AG04450 (cell line): Measurements from ENCODE around the gene CFAP46. TPM values are rescaled to one million over a fixed set of nuclear protein-coding genes. Genes with fewer than 3 reads are reported as not detected.

Source experiments
- CTCF ChIA-PET: fragments of 300-600, 350-600 bp; formaldehyde crosslinking; extraction: SDS; loops from one replicate; lab custom pipeline; 2022; ENCODE audit warnings: antibody characterized with exemption, inconsistent platforms; lab: Charles Lee
- POLR2A ChIA-PET: fragments of 350-600 bp; formaldehyde crosslinking; extraction: SDS; loops from one replicate; lab custom pipeline; 2021; ENCODE audit warnings: antibody characterized with exemption, inconsistent platforms; lab: Yijun Ruan, JAX
- DNase-seq: peaks from one replicate; pipeline ENCODE4 v3.0.0-alpha.2; 2011; ENCODE audit warnings: low read depth, low spot score
- H3K27ac ChIP-seq: one replicate; pipeline ENCODE4 v1.5.1; 2012; ENCODE audit warnings: low read depth, low read length, control low read depth
- H3K27me3 ChIP-seq: one replicate; pipeline ENCODE4 v1.6.0; 2012; ENCODE audit warnings: low read length; ENCODE audit not compliant: control insufficient read depth, insufficient read depth
- H3K4me3 ChIP-seq: 2 replicates; pipeline ENCODE4 v1.5.1; 2011; ENCODE audit warnings: mild to moderate bottlenecking, low read depth, low read length, control low read depth
- H3K9me3 ChIP-seq: 2 replicates; pipeline ENCODE4 v1.5.1; 2012; ENCODE audit warnings: low read length; ENCODE audit not compliant: control insufficient read depth, insufficient read depth
- polyA plus RNA-seq: library from polyadenylated mRNA; depleted of rRNA; stranded (reverse); fragments of >200 nt; gene quantifications from 2 replicates; pipeline ENCODE4 v1.2.3, GENCODE V29; 2011
- TF ChIP-seq, protein P1 (sequence below): IDR thresholded peaks from 2 replicates; pipeline ENCODE4 v1.5.1; 2011; ENCODE audit warnings: low read depth, low read length, control low read depth, inconsistent platforms

The CFAP46 gene
- polyA plus RNA-seq, 1 experiment = 2.7 TPM

DNA sequence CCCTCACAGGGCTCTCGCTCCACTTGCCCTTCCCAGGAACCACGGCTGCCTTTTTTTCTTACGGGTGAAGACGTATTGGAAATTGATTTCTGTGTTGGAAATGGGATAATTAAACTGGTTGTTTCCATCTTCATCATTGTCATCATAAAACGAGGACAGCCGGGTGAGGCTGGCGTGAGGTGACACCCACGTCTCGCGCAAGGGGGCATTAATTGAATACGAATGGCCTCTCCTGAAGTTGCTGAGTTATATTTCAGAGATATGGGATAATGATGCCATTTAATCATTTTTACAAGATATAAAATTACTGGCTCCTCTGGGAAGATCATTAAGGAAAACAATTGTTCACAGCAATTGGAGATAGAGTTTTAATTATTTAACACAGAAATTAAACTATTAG, 138.1 kb downstream of the CFAP46 start:
- peaks cover 16% of the 10 kb centered on the region for H3K27me3 ChIP-seq
- DNase-seq = no peak
- TF ChIP-seq, protein P1, sequence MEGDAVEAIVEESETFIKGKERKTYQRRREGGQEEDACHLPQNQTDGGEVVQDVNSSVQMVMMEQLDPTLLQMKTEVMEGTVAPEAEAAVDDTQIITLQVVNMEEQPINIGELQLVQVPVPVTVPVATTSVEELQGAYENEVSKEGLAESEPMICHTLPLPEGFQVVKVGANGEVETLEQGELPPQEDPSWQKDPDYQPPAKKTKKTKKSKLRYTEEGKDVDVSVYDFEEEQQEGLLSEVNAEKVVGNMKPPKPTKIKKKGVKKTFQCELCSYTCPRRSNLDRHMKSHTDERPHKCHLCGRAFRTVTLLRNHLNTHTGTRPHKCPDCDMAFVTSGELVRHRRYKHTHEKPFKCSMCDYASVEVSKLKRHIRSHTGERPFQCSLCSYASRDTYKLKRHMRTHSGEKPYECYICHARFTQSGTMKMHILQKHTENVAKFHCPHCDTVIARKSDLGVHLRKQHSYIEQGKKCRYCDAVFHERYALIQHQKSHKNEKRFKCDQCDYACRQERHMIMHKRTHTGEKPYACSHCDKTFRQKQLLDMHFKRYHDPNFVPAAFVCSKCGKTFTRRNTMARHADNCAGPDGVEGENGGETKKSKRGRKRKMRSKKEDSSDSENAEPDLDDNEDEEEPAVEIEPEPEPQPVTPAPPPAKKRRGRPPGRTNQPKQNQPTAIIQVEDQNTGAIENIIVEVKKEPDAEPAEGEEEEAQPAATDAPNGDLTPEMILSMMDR = no peak
- H3K9me3 ChIP-seq = peaks cover 6% of the 10 kb centered on the region
- no peak overlapping the region for H3K27ac ChIP-seq
- POLR2A ChIA-PET = no interaction called here
- no peak overlapping the region for H3K4me3 ChIP-seq
- CTCF ChIA-PET = no interaction called here

DNA sequence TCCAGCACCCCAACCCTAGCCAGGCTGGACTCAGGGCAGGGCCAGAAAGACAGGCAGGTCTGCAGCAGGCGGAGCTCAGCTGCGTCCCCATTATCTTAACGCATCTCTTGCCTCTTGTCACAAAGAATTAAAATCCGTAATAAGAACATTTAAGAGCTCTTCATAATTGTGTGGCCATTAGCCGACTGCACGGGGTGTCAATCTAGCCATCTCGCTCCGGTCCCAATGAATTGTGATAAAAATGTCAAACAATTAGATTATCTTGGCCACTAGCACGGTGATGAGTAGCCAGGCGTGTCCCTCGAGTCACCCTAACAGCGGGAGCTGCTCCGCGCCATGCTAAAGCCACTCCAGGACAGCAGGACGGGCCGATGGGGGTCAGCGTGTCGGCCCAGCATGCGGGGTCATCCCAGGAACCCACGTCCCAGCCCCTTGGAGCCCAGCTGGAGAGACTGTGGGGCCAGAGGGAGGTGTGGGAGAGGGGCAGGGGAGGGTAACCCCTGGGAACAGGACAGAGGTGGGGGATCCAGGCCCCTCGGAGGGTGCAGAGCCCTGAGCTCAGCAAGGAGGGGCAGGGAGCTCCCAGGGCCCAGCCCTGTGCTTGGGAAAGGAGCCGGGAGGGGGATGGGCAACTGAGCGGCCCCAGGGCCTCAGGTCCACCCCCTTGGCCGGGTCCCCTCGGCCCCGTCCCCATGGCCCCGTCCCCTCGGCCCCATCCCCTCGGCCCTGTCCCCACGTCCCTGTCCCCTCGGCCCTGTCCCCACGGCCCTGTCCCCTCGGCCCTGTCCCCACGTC, 138.8 kb downstream of the CFAP46 start:
- POLR2A ChIA-PET = no interaction called here
- H3K9me3 ChIP-seq = peaks cover 6% of the 10 kb centered on the region
- peaks cover 16% of the 10 kb centered on the region for H3K27me3 ChIP-seq
- no peak for DNase-seq
- H3K27ac ChIP-seq = no peak overlapping the region
- no peak overlapping the region for H3K4me3 ChIP-seq
- TF ChIP-seq, protein P1 = no peak
- CTCF ChIA-PET = no interaction called here

DNA sequence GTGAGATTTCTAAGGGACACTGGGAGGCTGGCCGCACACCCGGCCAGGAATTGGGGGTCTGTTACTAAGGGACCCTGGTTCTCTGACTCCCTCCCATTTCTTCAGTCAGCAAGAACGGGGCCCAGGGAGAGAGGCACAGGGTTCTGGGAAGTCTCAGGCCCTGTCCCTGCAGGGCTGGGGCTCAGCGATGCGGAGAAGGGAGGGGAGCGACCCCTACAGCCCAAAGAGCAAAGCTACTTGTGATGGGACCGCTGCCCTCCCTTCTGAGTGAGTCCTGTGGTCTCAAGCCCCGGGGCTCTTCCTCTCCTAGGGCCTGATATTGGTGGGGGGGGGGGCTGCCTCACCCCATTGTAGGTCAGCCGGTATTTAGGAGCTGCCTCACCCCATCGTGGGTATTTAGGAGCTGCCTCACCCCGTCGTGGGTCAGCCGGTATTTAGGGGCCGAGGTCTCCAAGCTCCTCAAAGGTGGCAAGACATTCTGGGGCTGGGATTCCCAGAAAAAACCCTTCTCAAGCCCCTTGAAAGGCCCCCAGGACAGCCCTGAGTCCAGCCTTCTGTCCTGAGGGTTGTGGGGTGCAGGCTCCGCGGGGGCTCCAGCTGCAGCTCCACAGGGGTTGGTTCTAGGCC, 139.6 kb downstream of the CFAP46 start:
- POLR2A ChIA-PET = no interaction called here
- Histone ChIP-seq H3K27ac (no peak overlapping the region), H3K9me3 (peaks cover 6% of the 10 kb centered on the region), H3K27me3 (peaks cover 16% of the 10 kb centered on the region), H3K4me3 (no peak overlapping the region)
- DNase-seq = no peak
- CTCF ChIA-PET = no interaction called here
- TF ChIP-seq, protein P1 = no peak

DNA sequence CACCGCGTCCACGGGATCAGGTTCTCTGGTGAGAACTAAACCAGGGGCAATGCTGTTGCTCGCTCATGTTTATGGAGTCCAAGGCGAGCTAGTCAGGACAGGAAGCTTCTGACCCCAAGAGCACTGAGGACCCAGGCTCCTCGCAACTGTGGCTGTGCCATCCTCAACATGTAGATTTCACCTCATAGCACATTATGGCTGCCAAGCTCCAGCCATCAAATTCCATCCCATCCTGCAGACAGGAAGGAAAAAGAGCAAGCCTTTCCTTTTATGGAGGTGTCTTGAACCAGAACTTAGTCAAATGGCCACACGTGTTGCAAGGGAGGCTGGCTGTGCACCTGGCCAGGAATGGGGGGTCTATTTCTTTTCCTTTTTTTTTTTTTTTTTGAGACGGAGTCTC, 140.3 kb downstream of the CFAP46 start:
- CTCF ChIA-PET = no interaction called here
- Histone ChIP-seq H3K27me3 (peaks cover 16% of the 10 kb centered on the region), H3K4me3 (no peak overlapping the region), H3K27ac (no peak overlapping the region), H3K9me3 (peaks cover 6% of the 10 kb centered on the region)
- no peak for DNase-seq
- POLR2A ChIA-PET = no interaction called here
- TF ChIP-seq, protein P1 = no peak

DNA sequence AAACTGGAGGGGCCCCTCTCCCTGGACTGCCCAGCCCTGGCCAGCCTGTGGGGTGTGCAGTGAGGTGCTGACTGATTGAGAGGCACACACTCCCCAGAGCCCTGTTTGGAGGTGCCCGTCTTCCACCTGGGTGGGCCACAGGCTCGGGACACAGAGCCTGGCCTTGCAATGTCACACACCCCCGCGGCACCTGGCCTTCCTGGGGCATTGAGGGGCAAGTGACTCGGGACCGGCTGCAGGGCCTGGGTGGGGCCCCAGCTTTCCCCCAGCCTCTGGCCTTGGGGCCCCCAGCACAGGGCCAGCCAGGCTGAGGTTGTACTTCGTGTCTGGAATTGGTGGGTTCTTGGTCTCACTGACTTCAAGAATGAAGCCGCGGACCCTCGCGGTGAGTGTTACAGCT, 142.5 kb downstream of the CFAP46 start:
- Histone ChIP-seq H3K4me3 (no peak overlapping the region), H3K9me3 (peaks cover 8% of the 10 kb centered on the region), H3K27ac (no peak overlapping the region), H3K27me3 (peaks cover 13% of the 10 kb centered on the region)
- DNase-seq = no peak
- ChIA-PET CTCF (no interaction called here), POLR2A (no interaction called here)
- TF ChIP-seq, protein P1 = no peak
